Raji (cell line): Measurements from ENCODE around the gene MYO1D.

Experiments
- POLR2A ChIP-seq: IDR thresholded peaks from 2 replicates; pipeline ENCODE4 v1.6.1; 2011; ENCODE audit warnings: low read depth, low read length, control low read depth; ENCODE audit not compliant: insufficient read depth

Gene MYO1D

GRCh38 chr17:32697728-32698625 is 178.9 kb downstream of the MYO1D start:
- no peak for TF ChIP-seq POLR2A

- TF ChIP-seq POLR2A: no peak
These were observed 180.5 kb downstream of the MYO1D start for GRCh38 chr17:32696426-32696825.

GRCh38 chr17:32695864-32696263 is 181.1 kb downstream of the MYO1D start:
- no peak for TF ChIP-seq POLR2A

GRCh38 chr17:32693194-32693897 is 183.6 kb downstream of the MYO1D start:
- TF ChIP-seq POLR2A: no peak

GRCh38 chr17:32692179-32692578 is 184.7 kb downstream of the MYO1D start:
- TF ChIP-seq POLR2A: no peak

GRCh38 chr17:32689348-32689747 is 187.6 kb downstream of the MYO1D start:
- no peak for TF ChIP-seq POLR2A

GRCh38 chr17:32688221-32688620 is 188.7 kb downstream of the MYO1D start:
- TF ChIP-seq POLR2A: no peak

GRCh38 chr17:32684087-32684958 is 192.6 kb downstream of the MYO1D start:
- no peak for TF ChIP-seq POLR2A

GRCh38 chr17:32673964-32674363 is 203.0 kb downstream of the MYO1D start:
- no peak for TF ChIP-seq POLR2A

GRCh38 chr17:32672711-32673110 is 204.2 kb downstream of the MYO1D start:
- TF ChIP-seq POLR2A: no peak

GRCh38 chr17:32671896-32672295 is 205.0 kb downstream of the MYO1D start:
- TF ChIP-seq POLR2A: no peak

- no peak for TF ChIP-seq POLR2A
These were observed 211.9 kb downstream of the MYO1D start for GRCh38 chr17:32664936-32665583.

GRCh38 chr17:32660496-32660985 is 216.4 kb downstream of the MYO1D start:
- TF ChIP-seq POLR2A: no peak

- no peak for TF ChIP-seq POLR2A
These were observed 217.5 kb downstream of the MYO1D start for GRCh38 chr17:32659419-32659842.

- no peak for TF ChIP-seq POLR2A
These were observed 218.2 kb downstream of the MYO1D start for GRCh38 chr17:32658470-32659418.
